Stimulated activated CD4-positive, alpha-beta T cell treated with anti-CD3 and anti-CD28 coated beads, Interleukin-1b, Interleukin-23, amount 100 ng/mL, for 4 hours (primary cell): ENCODE results near the gene CCDC88B.

Experiments used
- DNase-seq, 2 donors: peaks; one replicate each; pipeline ENCODE4 v3.0.0-alpha.2; 2020; ENCODE audit warnings: low read depth in 2 of 2

Gene CCDC88B

DNA sequence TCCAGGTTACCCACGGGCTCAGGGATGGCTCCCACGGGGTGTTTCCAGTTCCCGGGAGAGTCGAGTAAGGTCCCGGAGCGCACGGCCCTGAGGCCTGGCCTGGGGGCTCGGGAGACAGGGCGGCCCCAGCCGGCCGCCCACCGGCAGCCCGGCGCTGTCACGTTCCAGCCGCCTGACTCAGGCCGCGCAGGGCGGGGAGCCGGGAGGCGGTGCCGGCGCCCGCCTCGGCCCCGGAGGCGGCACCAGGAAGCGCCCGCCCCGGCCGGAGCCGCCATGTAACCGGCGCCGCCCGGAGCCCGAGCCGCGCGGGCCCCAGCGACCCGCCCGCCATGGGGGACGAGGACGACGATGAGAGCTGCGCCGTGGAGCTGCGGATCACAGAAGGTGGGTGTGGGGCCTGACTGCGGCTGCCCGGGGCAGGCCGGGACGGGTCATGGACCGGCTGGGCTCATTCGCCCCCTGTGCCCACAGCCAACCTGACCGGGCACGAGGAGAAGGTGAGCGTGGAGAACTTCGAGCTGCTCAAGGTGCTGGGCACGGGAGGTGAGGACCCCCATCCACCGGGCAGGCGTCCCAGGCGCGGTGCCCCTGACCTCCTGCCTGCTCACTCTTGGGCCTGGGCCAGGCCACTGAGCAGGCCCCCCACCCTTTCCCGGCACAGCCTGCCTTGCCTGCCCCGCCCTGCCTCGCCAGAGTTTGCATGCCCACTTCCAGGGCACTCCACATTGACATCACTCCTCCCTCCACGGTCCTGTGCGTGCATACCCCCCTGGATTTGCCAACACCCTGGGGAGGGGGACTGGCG is 19.1 kb downstream of the CCDC88B start, which contains the start of gene RPS6KA4:
RPS6KA4 (plus strand) TSS at position 256 of the 805 bp plus-strand sequence; CDS start at position 330, 74 bp downstream.
- DNase-seq: peak; percentile 37 to 60

GRCh38 chr11:64359712-64360445 is 19.9 kb downstream of the CCDC88B start:
- DNase-seq: no peak

- DNase-seq: no peak
These were observed 20.5 kb downstream of the CCDC88B start for GRCh38 chr11:64360448-64360921.

DNA sequence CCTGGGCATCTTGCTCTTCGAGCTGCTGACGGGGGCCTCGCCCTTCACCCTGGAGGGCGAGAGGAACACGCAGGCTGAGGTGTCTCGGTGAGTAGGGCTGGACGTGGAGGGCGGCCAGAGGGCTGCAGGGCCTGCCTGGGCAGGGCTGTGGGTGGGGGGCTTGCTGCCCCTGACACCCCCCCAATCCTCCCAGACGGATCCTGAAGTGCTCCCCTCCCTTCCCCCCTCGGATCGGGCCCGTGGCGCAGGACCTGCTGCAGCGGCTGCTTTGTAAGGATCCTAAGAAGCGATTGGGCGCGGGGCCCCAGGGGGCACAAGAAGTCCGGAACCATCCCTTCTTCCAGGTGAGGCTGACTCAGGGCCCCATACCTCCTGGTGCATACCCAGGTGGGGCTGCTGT is 21.7 kb downstream of the CCDC88B start:
- DNase-seq: no peak

DNA sequence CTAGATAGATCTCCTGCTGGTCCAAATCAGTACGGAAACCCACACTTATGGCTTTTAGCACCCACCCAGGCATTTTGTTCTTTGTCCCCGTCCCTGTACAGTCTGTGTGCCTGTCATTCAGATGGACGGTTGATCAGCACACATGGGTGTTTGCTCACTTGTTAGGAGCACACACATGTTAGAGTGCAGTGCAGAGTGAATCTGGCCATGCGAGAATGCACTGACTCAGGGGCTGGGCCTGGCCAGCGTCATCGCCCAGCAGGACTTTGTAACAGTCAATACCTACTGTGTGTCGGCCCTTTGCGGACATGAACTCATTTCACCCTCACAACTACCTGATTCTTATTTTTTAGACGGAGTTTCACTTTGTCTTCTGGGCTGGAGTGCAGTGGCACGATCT is 22.3 kb downstream of the CCDC88B start:
- no peak for DNase-seq

GRCh38 chr11:64364435-64364834 is 24.4 kb downstream of the CCDC88B start:
- no peak for DNase-seq

- no peak for DNase-seq
These were observed 24.9 kb downstream of the CCDC88B start for GRCh38 chr11:64364911-64365310.

GRCh38 chr11:64366751-64367150 is 26.7 kb downstream of the CCDC88B start:
- DNase-seq: no peak

DNA sequence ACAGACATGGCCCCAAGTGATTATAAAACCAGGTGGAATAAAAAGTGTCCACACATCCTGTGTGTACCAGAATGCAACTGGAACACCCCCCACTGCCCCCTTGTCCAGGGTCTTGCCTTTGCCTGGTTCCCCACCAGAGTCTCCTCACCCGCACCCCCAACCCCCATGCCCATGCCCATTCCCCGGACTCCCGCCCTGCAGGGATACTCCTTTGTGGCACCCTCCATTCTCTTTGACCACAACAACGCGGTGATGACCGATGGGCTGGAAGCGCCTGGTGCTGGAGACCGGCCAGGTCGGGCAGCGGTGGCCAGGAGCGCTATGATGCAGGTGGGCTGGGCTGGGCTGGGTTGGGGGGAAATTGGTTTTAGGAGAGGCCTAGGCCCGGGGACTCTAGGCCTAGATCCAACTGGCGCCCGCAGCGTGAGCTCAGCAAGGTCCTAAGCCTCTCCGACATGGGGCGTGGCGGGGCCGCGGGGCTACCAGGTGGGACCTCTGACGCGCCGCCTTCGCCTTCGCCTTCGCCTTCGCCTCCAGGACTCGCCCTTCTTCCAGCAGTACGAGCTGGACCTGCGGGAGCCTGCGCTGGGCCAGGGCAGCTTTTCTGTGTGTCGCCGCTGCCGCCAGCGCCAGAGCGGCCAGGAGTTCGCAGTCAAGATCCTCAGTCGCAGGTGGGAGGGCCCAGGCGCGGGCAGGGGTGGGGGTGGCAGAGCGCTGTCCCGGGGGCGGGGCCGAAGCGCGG is 28.1 kb downstream of the CCDC88B start:
- no peak for DNase-seq

DNA sequence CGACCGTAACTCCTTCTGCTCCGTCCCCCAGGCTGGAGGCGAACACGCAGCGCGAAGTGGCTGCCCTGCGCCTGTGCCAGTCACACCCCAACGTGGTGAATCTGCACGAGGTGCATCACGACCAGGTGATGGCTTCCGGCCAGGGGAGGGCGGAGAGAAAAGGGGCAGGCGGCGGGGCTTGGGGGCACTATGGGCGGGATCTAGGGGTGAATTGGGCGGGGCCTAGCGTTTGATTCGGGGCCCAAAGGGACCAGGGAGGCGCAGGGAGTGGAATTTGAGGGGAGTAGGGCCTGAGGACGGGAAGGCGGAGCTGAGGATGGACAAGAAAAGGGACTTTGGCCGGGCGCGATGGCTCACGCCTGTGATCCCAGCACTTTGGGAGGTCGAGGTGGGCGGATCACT is 28.7 kb downstream of the CCDC88B start:
- no peak for DNase-seq

GRCh38 chr11:64369440-64370421 is 29.7 kb downstream of the CCDC88B start:
- no peak for DNase-seq

- no peak for DNase-seq
These were observed 31.2 kb downstream of the CCDC88B start for GRCh38 chr11:64371201-64371600.

GRCh38 chr11:64372021-64372420 is 32.0 kb downstream of the CCDC88B start:
- DNase-seq: no peak

- no peak for DNase-seq
These were observed 33.0 kb downstream of the CCDC88B start for GRCh38 chr11:64372802-64373597.

DNA sequence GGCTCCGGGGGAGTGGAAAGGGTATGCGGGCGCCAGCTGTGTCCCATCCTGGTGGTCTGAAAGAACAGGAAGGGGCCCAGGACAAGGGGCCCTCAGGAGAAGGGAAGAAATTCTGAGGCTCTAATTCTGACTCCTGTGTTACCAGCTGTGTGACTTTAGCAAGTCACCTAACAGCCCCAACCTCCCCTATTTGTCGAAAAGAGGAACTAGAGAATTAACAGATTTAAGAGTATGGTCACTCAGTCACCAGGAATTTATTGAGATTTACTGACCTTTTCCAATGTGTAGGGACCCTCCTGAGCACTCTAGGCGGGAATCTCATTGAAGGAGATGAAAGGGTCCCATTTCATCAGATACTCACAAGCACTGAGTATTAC is 33.6 kb downstream of the CCDC88B start:
- DNase-seq: no peak

DNA sequence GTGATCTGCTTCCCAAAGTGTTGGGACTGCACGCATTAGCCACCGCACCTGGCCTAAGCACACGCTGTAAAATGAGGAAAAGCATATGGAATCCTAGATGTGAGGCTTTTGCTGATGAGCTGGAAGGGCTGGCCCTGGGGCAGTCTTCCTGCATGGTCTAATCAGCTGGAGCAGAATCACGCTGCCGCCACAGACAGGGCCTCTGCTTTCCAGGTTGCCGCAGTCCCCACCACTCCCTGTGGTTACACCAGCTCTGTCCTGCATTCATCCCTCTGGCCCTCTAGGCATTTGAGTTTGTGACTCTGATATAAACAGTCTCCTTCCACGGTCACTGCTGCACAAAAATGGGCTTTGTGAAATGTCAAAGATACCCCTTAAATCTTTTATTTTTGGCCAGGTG is 36.1 kb downstream of the CCDC88B start:
- no peak for DNase-seq

- DNase-seq: no peak
These were observed 38.4 kb downstream of the CCDC88B start for GRCh38 chr11:64378335-64378880.

- DNase-seq: no peak
These were observed 39.2 kb downstream of the CCDC88B start for GRCh38 chr11:64379160-64379559.

DNA sequence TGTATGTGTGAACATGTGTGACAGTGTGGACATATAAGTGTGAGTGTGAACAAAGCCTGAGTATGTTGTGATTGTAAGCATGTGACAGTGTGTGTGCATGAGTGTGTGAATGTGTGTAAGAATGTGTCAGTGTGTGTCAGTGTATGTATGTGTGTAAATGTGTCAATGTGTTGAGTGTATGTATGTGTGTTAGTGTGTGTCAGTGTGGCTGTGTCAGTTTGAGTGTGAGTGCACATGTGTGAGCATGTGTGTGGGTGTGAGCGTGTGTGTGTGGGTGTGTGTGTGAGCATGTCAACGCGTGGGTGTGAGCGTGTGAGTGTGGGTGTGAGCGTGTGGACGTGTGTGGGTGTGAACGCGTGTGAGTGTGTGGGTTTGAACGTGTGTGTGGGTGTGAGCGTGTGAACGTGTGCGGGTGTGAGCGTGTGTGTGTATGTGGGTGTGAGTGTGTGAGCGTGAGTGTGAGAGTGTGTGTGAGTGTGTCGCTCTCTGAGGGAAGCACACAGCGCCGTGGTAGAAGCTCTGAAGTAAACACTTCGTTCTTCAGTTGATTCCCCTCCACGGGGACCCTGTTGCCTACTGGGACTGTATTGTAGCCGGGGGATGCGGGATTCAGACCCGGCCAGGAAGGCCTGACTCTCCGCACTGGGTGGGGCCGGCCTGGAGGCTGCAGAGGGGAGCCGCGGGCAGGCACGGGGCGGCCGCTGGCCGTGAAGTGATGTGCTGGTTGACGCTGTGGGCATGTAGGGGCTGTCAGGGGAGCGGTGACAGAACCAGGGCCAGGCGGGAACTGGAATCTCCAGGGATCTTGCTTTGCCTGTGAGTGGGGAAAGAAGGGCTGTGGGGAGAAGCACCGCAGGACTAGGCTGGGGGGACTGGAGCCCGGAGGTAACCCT is 40.1 kb downstream of the CCDC88B start:
- no peak for DNase-seq
